Transverse colon (tissue), 3 donors: ENCODE measurements around the gene ZRANB3.

ENCODE experiments used
- EP300 ChIP-seq: sonication (generic); formaldehyde crosslinking; IDR thresholded peaks from one replicate; pipeline ENCODE4 v1.6.1; 2017; ENCODE audit warnings: antibody characterized with exemption, low read depth
- TF ChIP-seq, protein P1 (sequence below), 5 experiments: fragments of 200-600 bp in 3 of 5; fragments of 450-650 bp in 2 of 5; sonication (generic) in 3 of 5; IDR thresholded peaks; 1 replicate in 2 of 5; 2 replicates in 3 of 5; pipeline ENCODE4 v1.5.1; 2016 to 2017; ENCODE audit warnings: antibody characterized with exemption in 5 of 5, inconsistent platforms in 3 of 5, mild to moderate bottlenecking in 2 of 5, moderate library complexity in 1 of 5

GRCh38 chr2:135162377-135162776 is 368.6 kb downstream of the ZRANB3 start:
- TF ChIP-seq, protein P1, sequence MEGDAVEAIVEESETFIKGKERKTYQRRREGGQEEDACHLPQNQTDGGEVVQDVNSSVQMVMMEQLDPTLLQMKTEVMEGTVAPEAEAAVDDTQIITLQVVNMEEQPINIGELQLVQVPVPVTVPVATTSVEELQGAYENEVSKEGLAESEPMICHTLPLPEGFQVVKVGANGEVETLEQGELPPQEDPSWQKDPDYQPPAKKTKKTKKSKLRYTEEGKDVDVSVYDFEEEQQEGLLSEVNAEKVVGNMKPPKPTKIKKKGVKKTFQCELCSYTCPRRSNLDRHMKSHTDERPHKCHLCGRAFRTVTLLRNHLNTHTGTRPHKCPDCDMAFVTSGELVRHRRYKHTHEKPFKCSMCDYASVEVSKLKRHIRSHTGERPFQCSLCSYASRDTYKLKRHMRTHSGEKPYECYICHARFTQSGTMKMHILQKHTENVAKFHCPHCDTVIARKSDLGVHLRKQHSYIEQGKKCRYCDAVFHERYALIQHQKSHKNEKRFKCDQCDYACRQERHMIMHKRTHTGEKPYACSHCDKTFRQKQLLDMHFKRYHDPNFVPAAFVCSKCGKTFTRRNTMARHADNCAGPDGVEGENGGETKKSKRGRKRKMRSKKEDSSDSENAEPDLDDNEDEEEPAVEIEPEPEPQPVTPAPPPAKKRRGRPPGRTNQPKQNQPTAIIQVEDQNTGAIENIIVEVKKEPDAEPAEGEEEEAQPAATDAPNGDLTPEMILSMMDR (IDR thresholded peaks at IDR 0.05): no peak
- TF ChIP-seq EP300: no peak
